GM11168 (cell line): ENCODE results near the gene LGALS7B.
"Not testable (repeated sequence)": the region's sequence is repeated elsewhere in the genome, so short reads cannot be mapped to it uniquely, and the experiment has no call there.

Source experiments
- in situ Hi-C: fragments of 300-500 bp; cut with MboI; formaldehyde crosslinking; loops from one replicate; pipeline ENCODE4 v1.12.0; 2022; ENCODE audit warnings: low sequenced_read_pairs; ENCODE audit not compliant: unreplicated experiment

Gene LGALS7B

DNA sequence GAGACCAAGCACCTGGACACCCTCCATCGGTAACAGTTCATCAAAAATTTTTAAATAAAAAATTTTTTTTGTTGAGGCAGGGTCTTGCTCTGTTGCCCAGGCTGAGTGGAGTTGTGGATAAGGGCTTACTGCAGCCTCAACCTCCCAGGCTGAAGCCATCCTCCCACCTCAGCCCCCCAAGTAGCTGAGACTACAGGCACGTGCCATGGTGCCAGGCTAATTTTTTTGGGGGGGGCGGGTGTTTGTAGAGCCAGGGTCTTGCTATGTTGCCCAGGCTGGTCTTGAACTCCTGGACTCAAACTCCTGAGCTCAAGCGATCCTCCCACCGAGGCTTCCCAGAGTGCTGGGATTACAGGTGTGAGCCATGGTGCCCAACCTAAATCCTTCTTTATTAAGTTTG, 4.7 kb downstream of the LGALS7B start:
- in situ Hi-C loops, result no loop called here

- in situ Hi-C loops, result no loop called here
Observed at GRCh38 chr19:38795549-38795948, 6.5 kb downstream of the LGALS7B start.

DNA sequence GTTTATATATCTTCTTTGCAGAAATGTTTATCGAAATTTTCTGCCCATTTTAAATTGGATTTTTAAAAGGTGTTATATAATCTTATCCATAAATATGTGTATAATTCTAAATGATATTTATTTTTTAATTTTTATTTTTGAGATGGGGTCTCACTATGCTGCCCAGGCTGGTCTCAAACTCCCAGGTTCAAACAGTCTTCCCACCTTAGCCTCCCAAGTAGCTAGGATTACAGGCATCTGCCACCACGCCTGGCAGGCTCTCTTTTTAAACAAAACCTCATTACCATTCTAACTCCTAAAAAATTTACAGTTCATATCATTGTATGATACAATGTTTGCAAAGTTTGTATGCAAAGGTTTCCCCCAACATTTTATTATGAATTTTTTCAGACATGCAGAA, 7.2 kb downstream of the LGALS7B start:
- in situ Hi-C loops, result no loop called here

- in situ Hi-C loops, result not testable (repeated sequence)
Observed at GRCh38 chr19:38797781-38798180, 8.8 kb downstream of the LGALS7B start.

DNA sequence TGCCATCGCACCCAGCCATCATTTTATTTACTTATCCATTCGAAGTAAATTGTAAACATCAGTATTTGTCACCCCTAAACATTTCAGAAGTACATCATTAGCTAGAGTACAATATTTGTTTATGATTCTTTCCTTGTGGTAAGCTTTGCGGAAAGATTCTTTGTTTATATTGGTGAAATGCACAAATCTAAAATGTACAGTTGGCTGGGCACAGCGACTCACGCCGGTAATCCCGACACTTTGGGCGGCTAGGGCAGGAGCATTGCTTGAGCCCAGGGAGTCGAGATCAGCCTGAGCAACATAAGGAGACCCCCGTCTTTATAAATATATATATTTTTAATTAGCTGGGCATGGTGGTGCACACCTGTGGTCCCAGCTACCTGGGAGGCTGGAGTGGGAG, 10.1 kb downstream of the LGALS7B start:
- in situ Hi-C loops, result no loop called here

GRCh38 chr19:38800577-38801347, 11.8 kb downstream of the LGALS7B start:
- in situ Hi-C loops, result no loop called here

- in situ Hi-C loops, result no loop called here
Observed at GRCh38 chr19:38801359-38802095, 12.5 kb downstream of the LGALS7B start.

DNA sequence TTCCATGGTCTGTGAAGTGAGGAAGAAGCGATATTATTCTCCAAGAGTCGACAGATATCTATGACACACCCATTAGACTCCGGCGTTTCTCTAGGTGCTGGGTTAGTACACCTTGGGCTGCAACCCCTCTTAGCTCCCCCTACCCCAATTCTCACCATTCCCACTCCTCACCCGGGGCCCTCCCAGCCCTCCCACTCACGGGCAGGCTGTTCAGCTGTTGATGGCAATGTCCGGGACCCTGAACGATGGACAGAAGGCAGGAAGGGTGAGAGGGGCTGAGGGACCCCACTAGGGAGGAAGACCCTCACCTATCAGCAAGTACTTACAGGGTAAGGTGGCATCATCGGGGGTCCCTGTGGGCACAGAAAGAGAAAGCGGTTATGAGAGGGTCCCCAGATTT, 14.5 kb downstream of the LGALS7B start:
- in situ Hi-C loops, result no loop called here

DNA sequence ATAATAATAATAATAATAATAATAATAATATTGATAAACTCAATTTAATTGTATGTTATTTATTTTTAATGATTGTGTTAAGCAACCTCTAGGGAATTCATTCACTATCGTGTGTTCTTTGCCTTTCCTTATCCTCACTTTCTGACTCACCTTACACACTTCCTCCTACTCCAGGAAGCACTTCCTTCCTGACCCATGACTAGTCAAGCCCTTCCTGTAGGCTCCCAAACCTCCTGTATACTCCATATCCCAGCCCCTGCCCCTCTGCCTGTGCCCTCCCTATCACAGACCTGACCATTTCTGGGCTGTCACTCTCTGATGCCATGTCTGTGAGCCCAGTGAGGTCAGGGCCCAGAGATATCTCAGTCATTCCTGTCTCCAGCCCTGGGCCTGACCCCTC, 16.2 kb downstream of the LGALS7B start:
- in situ Hi-C loops, result no loop called here

DNA sequence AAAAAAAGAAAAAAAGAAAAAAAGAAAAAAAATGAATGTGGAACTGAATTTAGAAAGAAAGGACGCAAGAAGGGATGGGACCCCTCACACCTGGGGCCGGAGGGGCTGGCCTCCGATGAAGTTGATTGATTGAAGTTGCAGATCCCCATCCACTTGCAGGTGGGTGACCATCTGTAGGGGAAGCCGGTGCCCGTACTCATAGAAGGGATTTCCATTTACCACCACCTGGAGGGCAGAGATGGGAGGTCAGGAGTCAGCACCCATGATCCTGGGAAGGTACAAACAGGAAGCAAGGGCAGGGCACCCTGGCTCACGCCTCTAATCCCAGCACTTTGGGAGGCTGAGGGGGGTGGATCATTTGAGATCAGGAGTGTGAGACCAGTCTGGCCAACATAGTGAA, 17.4 kb downstream of the LGALS7B start:
- in situ Hi-C loops, result no loop called here

DNA sequence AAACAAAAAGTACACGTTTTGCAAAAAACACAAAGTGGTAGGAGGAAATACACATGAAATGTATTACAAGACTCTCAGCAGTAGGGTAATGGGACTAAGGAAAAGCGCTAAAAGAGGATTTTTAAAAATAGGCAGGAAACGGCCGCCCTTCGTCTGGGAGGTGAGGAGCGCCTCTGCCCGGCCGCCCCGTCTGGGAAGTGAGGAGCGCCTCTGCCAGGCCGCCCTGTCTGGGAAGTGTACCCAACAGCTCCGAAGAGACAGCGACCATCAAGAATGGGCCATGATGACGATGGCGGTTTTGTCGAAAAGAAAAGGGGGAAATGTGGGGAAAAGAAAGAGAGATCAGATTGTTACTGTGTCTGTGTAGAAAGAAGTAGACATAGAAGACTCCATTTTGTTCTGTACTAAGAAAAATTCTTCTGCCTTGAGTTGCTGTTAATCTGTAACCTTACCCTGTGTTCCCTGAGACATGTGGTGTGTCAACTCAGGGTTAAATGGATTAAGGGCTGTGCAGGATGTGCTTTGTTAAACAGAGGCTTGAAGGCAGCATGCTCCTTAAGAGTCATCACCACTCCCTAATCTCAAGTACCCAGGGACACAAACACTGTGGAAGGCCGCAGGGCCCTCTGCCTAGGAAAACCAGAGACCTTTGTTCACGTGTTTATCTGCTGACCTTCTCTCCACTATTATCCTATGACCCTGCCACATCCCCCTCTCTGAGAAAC, 18.5 kb downstream of the LGALS7B start:
- in situ Hi-C loops, result not testable (repeated sequence)

GRCh38 chr19:38808741-38809140, 19.7 kb downstream of the LGALS7B start:
- in situ Hi-C loops, result no loop called here

DNA sequence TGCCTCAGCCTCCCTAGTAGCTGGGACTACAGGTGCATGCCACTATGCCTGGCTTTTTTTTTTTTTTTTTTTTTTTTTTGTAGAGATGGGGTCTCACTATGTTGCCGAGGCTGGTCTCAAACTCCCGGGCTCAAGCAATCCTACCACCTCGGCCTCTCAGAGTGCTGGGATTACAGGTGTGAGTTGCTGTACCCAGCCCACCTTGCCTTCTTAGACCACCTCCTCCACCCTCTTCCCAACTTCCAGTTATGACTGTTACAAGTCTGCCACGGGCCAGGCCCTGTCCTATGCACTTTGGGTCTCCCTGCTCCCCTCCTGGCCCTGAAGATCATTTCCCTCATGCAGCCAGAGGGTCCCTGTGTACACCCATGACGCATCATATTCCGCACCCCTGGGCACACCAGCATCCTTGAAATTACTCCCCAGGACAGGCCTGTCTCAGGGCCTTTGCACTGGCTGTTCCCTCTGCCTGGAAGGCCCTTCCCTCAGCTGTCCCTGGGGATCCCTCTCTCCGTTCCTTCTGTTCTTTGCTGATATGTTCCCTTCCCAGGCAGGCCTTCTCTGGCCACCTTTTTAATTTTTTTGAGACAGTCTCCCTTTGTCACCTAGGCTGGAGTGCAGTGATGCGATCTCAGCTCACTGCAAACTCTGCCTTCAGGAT, 20.7 kb downstream of the LGALS7B start:
- in situ Hi-C loops, result no loop called here

- in situ Hi-C loops, result no loop called here
Observed at GRCh38 chr19:38812009-38812840, 23.2 kb downstream of the LGALS7B start.

DNA sequence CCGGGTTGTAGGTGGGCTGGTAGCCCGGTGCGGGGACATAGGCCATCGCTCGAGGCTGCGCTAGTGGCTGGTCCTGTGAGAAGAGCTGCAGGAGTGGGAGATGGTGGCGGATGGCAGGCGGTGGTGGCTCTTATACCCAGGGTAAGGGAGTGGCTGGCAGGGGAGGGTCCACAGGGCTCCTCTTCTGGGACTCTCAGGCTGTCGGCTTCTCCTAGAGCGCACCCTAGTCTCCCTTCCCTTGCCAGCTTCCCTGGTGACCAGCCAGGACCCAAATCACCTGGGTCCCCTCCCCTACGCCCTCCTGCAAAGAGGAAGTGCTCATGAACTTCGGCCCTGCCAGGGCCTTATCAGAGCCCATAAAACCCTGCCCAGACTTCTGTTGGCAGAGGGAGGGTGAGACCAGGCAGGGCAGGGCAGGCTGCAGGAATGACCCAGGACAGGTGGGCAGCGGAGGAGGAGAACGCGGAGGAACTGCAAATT, 23.9 kb downstream of the LGALS7B start, which contains the start of gene LGALS4:
LGALS4 (minus strand) TSS at position 105 of the 480 bp plus-strand sequence; CDS start at position 46, 59 bp downstream.
- in situ Hi-C loops, result no loop called here

DNA sequence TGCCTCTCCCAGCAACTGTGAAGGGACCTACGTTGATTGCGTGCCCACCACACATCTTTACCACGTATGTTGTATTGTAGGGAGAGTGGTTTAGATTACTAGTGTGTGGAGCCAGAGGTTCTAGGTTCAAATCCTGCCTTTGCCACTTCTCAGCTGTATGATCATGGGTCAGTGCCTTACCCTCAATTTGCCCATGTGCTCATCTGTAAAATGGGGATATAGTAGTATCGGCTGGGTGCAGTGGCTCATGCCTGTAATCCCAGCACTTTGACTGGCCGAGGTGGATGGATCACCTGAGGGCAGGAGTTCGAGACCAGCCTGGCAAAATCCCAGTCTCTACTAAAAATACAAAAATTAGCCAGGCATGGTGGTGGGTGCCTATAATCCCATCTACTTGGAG, 24.3 kb downstream of the LGALS7B start:
- in situ Hi-C loops, result no loop called here

GRCh38 chr19:38813932-38814331, 24.9 kb downstream of the LGALS7B start:
- in situ Hi-C loops, result not testable (repeated sequence)

- in situ Hi-C loops, result no loop called here
Observed at GRCh38 chr19:38815059-38816001, 26.3 kb downstream of the LGALS7B start.
